A549 (cell line): ENCODE data around the gene HIVEP3. TPM values are rescaled to one million over a fixed set of nuclear protein-coding genes. Genes with fewer than 3 reads are reported as not detected.

Experiments used
- ATAC-seq, 2 experiments: fragments of 200-7000 bp in 1 of 2; fragments of >200 bp in 1 of 2; cut with Nextera tagmentation in 1 of 2; cut with Tn5 transposase in 1 of 2; 3 replicates each; pipeline versions ENCODE4 v1.8.0 to v1.9.1; 2018 to 2020; ENCODE audit warnings: mild to moderate bottlenecking in 1 of 2, moderate library complexity in 1 of 2
- CTCF ChIA-PET: fragments of 300-600 bp; sonication (Branson Sonifier 250); formaldehyde crosslinking; extraction: SDS; loops from one replicate; lab custom pipeline; 2021; ENCODE audit warnings: antibody characterized with exemption, inconsistent platforms; lab: Yijun Ruan, JAX
- POLR2A ChIA-PET: fragments of 350-600 bp; formaldehyde crosslinking; extraction: SDS; loops from one replicate; lab custom pipeline; 2021; ENCODE audit warnings: antibody characterized with exemption, inconsistent platforms; lab: Yijun Ruan, JAX
- DNase-seq, 2 experiments: peaks; one replicate each; pipeline versions ENCODE4 v3.0.0 to v3.0.0-alpha.2; 2011 to 2016; ENCODE audit warnings: low read depth in 1 of 2, low spot score in 1 of 2
- FAIRE-seq: peaks from 2 replicates; lab custom pipeline; 2011; peaks lifted over from hg19 to GRCh38; lab: Jason Lieb, UNC
- H3K27ac ChIP-seq, 2 experiments: fragments of >200 bp; sonication (Bioruptor Twin); formaldehyde crosslinking; 3 replicates each; pipeline ENCODE4 v1.5.1; 2016 to 2017
- H3K4me1 ChIP-seq: fragments of >200 bp; sonication (Bioruptor Twin); formaldehyde crosslinking; 3 replicates; pipeline ENCODE4 v1.6.1; 2016
- H3K4me2 ChIP-seq: fragments of >200 bp; sonication (Bioruptor Twin); formaldehyde crosslinking; 3 replicates; pipeline ENCODE4 v1.6.1; 2016
- H3K4me3 ChIP-seq: fragments of >200 bp; sonication (Bioruptor Twin); formaldehyde crosslinking; 3 replicates; pipeline ENCODE4 v1.5.1; 2016
- H3K9me3 ChIP-seq: fragments of >200 bp; sonication (Bioruptor Twin); formaldehyde crosslinking; 3 replicates; pipeline ENCODE4 v1.6.1; 2016
- CHD4 ChIP-seq: fragments of 200-600 bp; sonication (generic); IDR thresholded peaks from 2 replicates; pipeline ENCODE4 v1.6.1; 2016; ENCODE audit warnings: antibody characterized with exemption, mild to moderate bottlenecking, borderline replicate concordance
- EHMT2 ChIP-seq: fragments of 200-600 bp; sonication (generic); IDR thresholded peaks from 2 replicates; pipeline ENCODE4 v1.6.1; 2016; ENCODE audit warnings: antibody characterized with exemption, low read depth, mild to moderate bottlenecking, moderate library complexity
- FOSB ChIP-seq: fragments of 250-450 bp; sonication (Bioruptor Pico); IDR thresholded peaks from 2 replicates; pipeline ENCODE4 v1.5.0; 2020; ENCODE audit warnings: mild to moderate bottlenecking, moderate library complexity
- HDAC2 ChIP-seq: fragments of 200-600 bp; sonication (generic); IDR thresholded peaks from 2 replicates; pipeline ENCODE4 v1.6.1; 2016
- HOXB13 ChIP-seq: fragments of 250-450 bp; sonication (Bioruptor Pico); IDR thresholded peaks from 2 replicates; pipeline ENCODE4 v1.5.0; 2020; ENCODE audit warnings: low read depth, mild to moderate bottlenecking, moderate library complexity
- JUNB ChIP-seq: fragments of >200 bp; sonication (Bioruptor Twin); formaldehyde crosslinking; IDR thresholded peaks from 2 replicates; pipeline ENCODE4 v1.6.1; 2016
- MAFK ChIP-seq: fragments of 450-650 bp; IDR thresholded peaks from 2 replicates; pipeline ENCODE4 v1.6.1; 2014; ENCODE audit not compliant: partially characterized antibody
- MAZ ChIP-seq: fragments of 150-350 bp; IDR thresholded peaks from 2 replicates; pipeline ENCODE4 v1.6.1; 2014; ENCODE audit warnings: antibody characterized with exemption, low read depth, low read length, borderline replicate concordance
- NFE2L2 ChIP-seq: fragments of 150-350 bp; conservative IDR thresholded peaks from 2 replicates; pipeline ENCODE4 v1.6.1; 2014; ENCODE audit warnings: low read length
- NR3C1 ChIP-seq: fragments of >200 bp; sonication (Bioruptor Twin); formaldehyde crosslinking; IDR thresholded peaks from 3 replicates; pipeline ENCODE4 v1.6.1; 2017
- PHF8 ChIP-seq: fragments of 200-600 bp; sonication (generic); IDR thresholded peaks from 2 replicates; pipeline ENCODE4 v1.6.1; 2016; ENCODE audit warnings: low read depth, mild to moderate bottlenecking, antibody characterized with exemption, moderate library complexity, borderline replicate concordance
- RAD21 ChIP-seq, 2 experiments: fragments of >200 bp in 1 of 2; sonication (Bioruptor Twin) in 1 of 2; formaldehyde crosslinking in 1 of 2; IDR thresholded peaks in 1 of 2; conservative IDR thresholded peaks in 1 of 2; 2 replicates in 1 of 2; 3 replicates in 1 of 2; pipeline ENCODE4 v1.6.1; 2012 to 2018; ENCODE audit warnings: inconsistent platforms in 1 of 2
- TFCP2L1 ChIP-seq: fragments of 250-450 bp; sonication (Bioruptor Pico); IDR thresholded peaks from 2 replicates; pipeline ENCODE4 v1.5.0; 2021; ENCODE audit warnings: mild to moderate bottlenecking
- ZC3H11A ChIP-seq: fragments of 450-650 bp; IDR thresholded peaks from 2 replicates; pipeline ENCODE4 v1.6.1; 2014; ENCODE audit warnings: antibody characterized with exemption, mild to moderate bottlenecking
- ZNF302 ChIP-seq: fragments of 250-450 bp; sonication (Bioruptor Pico); IDR thresholded peaks from 2 replicates; pipeline ENCODE4 v1.9.0; 2021; ENCODE audit warnings: inconsistent platforms, mild to moderate bottlenecking, moderate library complexity
- WGBS: methylation state at CpG from one replicate; pipeline ENCODE4 v1.1.6; 2017; ENCODE audit errors: missing lambda C conversion rate; 5-methylcytosine and 5-hydroxymethylcytosine counted together
- polyA plus RNA-seq, 4 experiments: library from polyadenylated mRNA; depleted of rRNA in 3 of 4; stranded (reverse); fragments of >200 nt; fragmentation: RNase III in 1 of 4; extraction: RNeasy Plus Mini Kit Qiagen cat#74134 plus additional on column Dnase treatment in 1 of 4; gene quantifications; 2 replicates in 3 of 4; 3 replicates in 1 of 4; pipeline ENCODE4 v1.2.3, GENCODE V29; 2011 to 2017
- TF ChIP-seq, protein P1 (sequence below): IDR thresholded peaks from 2 replicates; pipeline ENCODE4 v1.6.1; 2012
- TF ChIP-seq, protein P2 (sequence below): fragments of 150-350 bp; IDR thresholded peaks from 2 replicates; pipeline ENCODE4 v1.6.1; 2014; ENCODE audit warnings: low read depth, mild to moderate bottlenecking, low read length
- TF ChIP-seq, protein P3 (sequence below): IDR thresholded peaks from 2 replicates; pipeline ENCODE4 v1.6.1; 2012
- TF ChIP-seq, protein P4 (sequence below): fragments of 250-450 bp; sonication (Bioruptor Pico); IDR thresholded peaks from 2 replicates; pipeline ENCODE4 v1.5.0; 2021; ENCODE audit warnings: mild to moderate bottlenecking, moderate library complexity, borderline replicate concordance

Gene HIVEP3
- polyA plus RNA-seq, 2 of the 4 experiments (the other 2 are of a cell fraction) = 1.5 to 2.0 TPM

DNA sequence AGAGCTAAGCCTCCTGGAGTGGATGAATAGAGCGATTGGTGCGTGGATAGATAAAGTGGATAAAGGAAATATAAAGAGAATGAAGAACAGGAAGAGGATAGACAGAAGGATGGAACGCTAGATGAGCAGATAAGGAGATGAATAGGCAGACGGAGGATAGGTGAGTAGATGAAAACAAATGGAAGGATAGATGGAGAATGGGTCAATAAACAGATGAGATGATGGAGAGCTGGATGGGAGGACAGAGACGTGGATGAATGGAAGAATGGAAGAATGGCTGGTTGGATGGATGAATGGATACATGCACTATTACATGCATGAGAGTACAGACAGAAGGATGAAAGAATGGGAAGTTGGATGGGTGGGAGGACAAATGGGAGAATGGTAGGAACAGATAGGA is 399.1 kb downstream of the HIVEP3 start:
- Histone ChIP-seq H3K27ac (no peak overlapping the region), H3K4me3 (no peak overlapping the region), H3K4me2 (no peak overlapping the region), H3K4me1 (peaks cover 12% of the 10 kb centered on the region), H3K9me3 (no peaks in the 10 kb centered on the region)
- ChIA-PET CTCF (no interaction called here), POLR2A (no interaction called here)
- FAIRE-seq (no peak), ATAC-seq (no peak), DNase-seq (no peak)
- WGBS = 70% methylated on average over 4 of the region's 5 CpGs
- no peak for TF ChIP-seq TFCP2L1 (CRISPR knock-in tag)

DNA sequence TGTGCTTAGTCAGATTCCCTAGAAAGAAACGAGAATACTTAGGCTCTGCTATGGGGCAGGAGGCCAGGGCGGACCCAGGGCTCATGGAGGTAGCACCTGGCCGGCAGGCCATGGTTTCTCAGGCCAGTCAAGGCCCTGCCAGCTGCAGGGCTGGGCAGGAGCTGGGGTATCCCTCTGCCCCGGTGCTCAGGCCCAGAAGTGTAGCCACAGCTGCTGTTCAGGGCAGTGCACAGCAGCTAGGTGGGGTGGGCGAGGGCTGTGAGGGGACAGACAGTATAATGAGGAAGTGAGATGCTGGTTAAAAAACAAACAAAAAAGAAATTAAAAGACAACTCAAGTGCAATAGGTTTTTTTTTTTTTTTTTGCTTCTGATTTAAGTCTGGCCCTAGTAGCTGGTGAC is 400.3 kb downstream of the HIVEP3 start:
- Histone ChIP-seq H3K9me3 (no peaks in the 10 kb centered on the region), H3K4me2 (no peak overlapping the region), H3K4me1 (peaks cover 12% of the 10 kb centered on the region), H3K4me3 (no peak overlapping the region), H3K27ac (no peak overlapping the region)
- ChIA-PET CTCF (interaction anchor here (1.0 to 3.7 kb wide), 4 partner anchors 23 to 655 kb away, joined by 4 to 19 read pairs (median 6); no protein-coding TSS in a partner anchor), POLR2A (no interaction called here)
- WGBS = 56% methylated on average over 4 of the region's 5 CpGs
- ATAC-seq = no peak
- no peak for TF ChIP-seq NFE2L2
- no peak for TF ChIP-seq RAD21 (conservative IDR thresholded peaks at IDR 0.05 in 1 of 2, IDR thresholded peaks at IDR 0.05 in 1 of 2)
- FAIRE-seq = no peak
- DNase-seq = no peak

DNA sequence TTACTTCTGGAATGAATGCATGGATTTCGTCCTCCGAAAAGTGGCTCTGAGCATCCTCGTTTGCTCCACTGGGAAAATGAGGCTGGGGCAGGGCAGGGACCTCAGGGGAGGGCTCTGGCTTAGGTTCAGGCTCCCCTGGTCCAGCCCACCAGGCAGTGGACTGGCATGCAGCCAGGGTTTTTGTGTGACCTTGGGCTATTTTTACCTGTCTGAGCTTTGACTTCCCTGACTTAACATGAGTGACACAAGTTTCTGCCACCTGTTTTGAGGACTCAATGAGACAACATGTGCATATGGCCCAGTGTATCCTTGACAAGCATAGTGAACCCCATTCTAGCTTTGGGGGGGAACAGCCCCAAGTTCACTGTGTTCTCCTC is 401.7 kb downstream of the HIVEP3 start:
- H3K9me3 ChIP-seq = no peaks in the 10 kb centered on the region
- no peak for FAIRE-seq
- WGBS = 71% methylated on average over 3 of the region's 3 CpGs
- no peak for ATAC-seq
- no peak overlapping the region for H3K4me2 ChIP-seq
- H3K4me3 ChIP-seq = no peak overlapping the region
- H3K4me1 ChIP-seq = peaks cover 12% of the 10 kb centered on the region
- no peak for DNase-seq
- no peak for TF ChIP-seq NR3C1
- TF ChIP-seq, protein P1, sequence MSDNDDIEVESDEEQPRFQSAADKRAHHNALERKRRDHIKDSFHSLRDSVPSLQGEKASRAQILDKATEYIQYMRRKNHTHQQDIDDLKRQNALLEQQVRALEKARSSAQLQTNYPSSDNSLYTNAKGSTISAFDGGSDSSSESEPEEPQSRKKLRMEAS = no peak
- no peak for TF ChIP-seq FOSB (CRISPR knock-in tag)
- no peak for TF ChIP-seq ZC3H11A
- no peak for TF ChIP-seq ZNF302
- TF ChIP-seq MAFK = no peak
- no peak for TF ChIP-seq PHF8
- no peak for TF ChIP-seq MAZ
- TF ChIP-seq EHMT2 = no peak
- no peak for TF ChIP-seq JUNB
- no peak for TF ChIP-seq CHD4
- TF ChIP-seq HOXB13 (CRISPR knock-in tag) = no peak
- TF ChIP-seq, protein P2, sequence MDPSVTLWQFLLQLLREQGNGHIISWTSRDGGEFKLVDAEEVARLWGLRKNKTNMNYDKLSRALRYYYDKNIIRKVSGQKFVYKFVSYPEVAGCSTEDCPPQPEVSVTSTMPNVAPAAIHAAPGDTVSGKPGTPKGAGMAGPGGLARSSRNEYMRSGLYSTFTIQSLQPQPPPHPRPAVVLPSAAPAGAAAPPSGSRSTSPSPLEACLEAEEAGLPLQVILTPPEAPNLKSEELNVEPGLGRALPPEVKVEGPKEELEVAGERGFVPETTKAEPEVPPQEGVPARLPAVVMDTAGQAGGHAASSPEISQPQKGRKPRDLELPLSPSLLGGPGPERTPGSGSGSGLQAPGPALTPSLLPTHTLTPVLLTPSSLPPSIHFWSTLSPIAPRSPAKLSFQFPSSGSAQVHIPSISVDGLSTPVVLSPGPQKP = no peak
- TF ChIP-seq HDAC2 = no peak
- TF ChIP-seq, protein P3, sequence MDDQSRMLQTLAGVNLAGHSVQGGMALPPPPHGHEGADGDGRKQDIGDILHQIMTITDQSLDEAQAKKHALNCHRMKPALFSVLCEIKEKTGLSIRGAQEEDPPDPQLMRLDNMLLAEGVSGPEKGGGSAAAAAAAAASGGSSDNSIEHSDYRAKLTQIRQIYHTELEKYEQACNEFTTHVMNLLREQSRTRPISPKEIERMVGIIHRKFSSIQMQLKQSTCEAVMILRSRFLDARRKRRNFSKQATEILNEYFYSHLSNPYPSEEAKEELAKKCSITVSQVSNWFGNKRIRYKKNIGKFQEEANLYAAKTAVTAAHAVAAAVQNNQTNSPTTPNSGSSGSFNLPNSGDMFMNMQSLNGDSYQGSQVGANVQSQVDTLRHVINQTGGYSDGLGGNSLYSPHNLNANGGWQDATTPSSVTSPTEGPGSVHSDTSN = no peak
- TF ChIP-seq, protein P4, sequence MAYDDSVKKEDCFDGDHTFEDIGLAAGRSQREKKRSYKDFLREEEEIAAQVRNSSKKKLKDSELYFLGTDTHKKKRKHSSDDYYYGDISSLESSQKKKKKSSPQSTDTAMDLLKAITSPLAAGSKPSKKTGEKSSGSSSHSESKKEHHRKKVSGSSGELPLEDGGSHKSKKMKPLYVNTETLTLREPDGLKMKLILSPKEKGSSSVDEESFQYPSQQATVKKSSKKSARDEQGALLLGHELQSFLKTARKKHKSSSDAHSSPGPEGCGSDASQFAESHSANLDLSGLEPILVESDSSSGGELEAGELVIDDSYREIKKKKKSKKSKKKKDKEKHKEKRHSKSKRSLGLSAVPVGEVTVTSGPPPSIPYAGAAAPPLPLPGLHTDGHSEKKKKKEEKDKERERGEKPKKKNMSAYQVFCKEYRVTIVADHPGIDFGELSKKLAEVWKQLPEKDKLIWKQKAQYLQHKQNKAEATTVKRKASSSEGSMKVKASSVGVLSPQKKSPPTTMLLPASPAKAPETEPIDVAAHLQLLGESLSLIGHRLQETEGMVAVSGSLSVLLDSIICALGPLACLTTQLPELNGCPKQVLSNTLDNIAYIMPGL (CRISPR knock-in tag) = no peak
- no peak overlapping the region for H3K27ac ChIP-seq
- ChIA-PET POLR2A (no interaction called here), CTCF (interaction anchor here (0.6 to 5.8 kb wide), 18 partner anchors 10 to 656 kb away, joined by 3 to 32 read pairs (median 6); no protein-coding TSS in a partner anchor)
